Measurements from ENCODE around the gene ERGIC1.

The ERGIC1 gene

GRCh38 chr5:172921906-172922305 lies 87.9 kb downstream of the ERGIC1 start:
- peaks cover 26 to 53% of the 10 kb centered on the region in 2 donors for H3K36me3 ChIP-seq (ENCODE audit: control insufficient read depth in 1 of 2, insufficient read depth in 2 of 2, low read length in 2 of 2)
- no peak overlapping the region for H3K4me3 ChIP-seq (ENCODE audit: low read depth in 1 of 2, low read length in 2 of 2)

GRCh38 chr5:172923539-172923938 lies 89.5 kb downstream of the ERGIC1 start:
- Histone ChIP-seq H3K27me3 (ENCODE audit: low read depth, low read length) (no peaks in the 10 kb centered on the region), H3K4me1 (ENCODE audit: control insufficient read depth in 1 of 2, insufficient read depth in 2 of 2, low read length in 2 of 2) (no peaks in the 10 kb centered on the region), H3K36me3 (ENCODE audit: control insufficient read depth in 1 of 2, insufficient read depth in 2 of 2, low read length in 2 of 2) (peaks cover 21 to 60% of the 10 kb centered on the region in 2 donors), H3K4me3 (ENCODE audit: low read depth in 1 of 2, low read length in 2 of 2) (no peak overlapping the region), H3K9me3 (ENCODE audit: control insufficient read depth in 1 of 2, low read length in 2 of 2) (no peaks in the 10 kb centered on the region), H3K27ac (ENCODE audit: low read length) (no peak overlapping the region)

More at GRCh38 chr5:172921906-172922305, 87.9 kb downstream of the ERGIC1 start:
- H3K27me3 ChIP-seq (ENCODE audit: low read depth, low read length): no peaks in the 10 kb centered on the region
- no peaks in the 10 kb centered on the region for H3K9me3 ChIP-seq (ENCODE audit: control insufficient read depth in 1 of 2, low read length in 2 of 2)
- H3K27ac ChIP-seq (ENCODE audit: low read length): no peak overlapping the region
- H3K4me1 ChIP-seq (ENCODE audit: control insufficient read depth in 1 of 2, insufficient read depth in 2 of 2, low read length in 2 of 2): no peaks in the 10 kb centered on the region

- H3K27me3 ChIP-seq (ENCODE audit: low read depth, low read length): no peaks in the 10 kb centered on the region
- H3K4me1 ChIP-seq (ENCODE audit: control insufficient read depth in 1 of 2, insufficient read depth in 2 of 2, low read length in 2 of 2): no peaks in the 10 kb centered on the region
- no peak overlapping the region for H3K27ac ChIP-seq (ENCODE audit: low read length)
- H3K4me3 ChIP-seq (ENCODE audit: low read depth in 1 of 2, low read length in 2 of 2): no peak overlapping the region
- no peaks in the 10 kb centered on the region for H3K9me3 ChIP-seq (ENCODE audit: control insufficient read depth in 1 of 2, low read length in 2 of 2)
- peaks cover 27 to 45% of the 10 kb centered on the region in 2 donors for H3K36me3 ChIP-seq (ENCODE audit: control insufficient read depth in 1 of 2, insufficient read depth in 2 of 2, low read length in 2 of 2)
These were observed 91.4 kb downstream of the ERGIC1 start for GRCh38 chr5:172925336-172925948.

- no peaks in the 10 kb centered on the region for H3K4me1 ChIP-seq (ENCODE audit: control insufficient read depth in 1 of 2, insufficient read depth in 2 of 2, low read length in 2 of 2)
- H3K27me3 ChIP-seq (ENCODE audit: low read depth, low read length): no peaks in the 10 kb centered on the region
- peaks cover 27 to 41% of the 10 kb centered on the region in 2 donors for H3K36me3 ChIP-seq (ENCODE audit: control insufficient read depth in 1 of 2, insufficient read depth in 2 of 2, low read length in 2 of 2)
- H3K27ac ChIP-seq (ENCODE audit: low read length): no peak overlapping the region
- no peak overlapping the region for H3K4me3 ChIP-seq (ENCODE audit: low read depth in 1 of 2, low read length in 2 of 2)
- H3K9me3 ChIP-seq (ENCODE audit: control insufficient read depth in 1 of 2, low read length in 2 of 2): no peaks in the 10 kb centered on the region
These were observed 92.0 kb downstream of the ERGIC1 start for GRCh38 chr5:172926008-172926523.

GRCh38 chr5:172926796-172927195 lies 92.7 kb downstream of the ERGIC1 start:
- no peaks in the 10 kb centered on the region for H3K9me3 ChIP-seq (ENCODE audit: control insufficient read depth in 1 of 2, low read length in 2 of 2)
- no peak overlapping the region for H3K4me3 ChIP-seq (ENCODE audit: low read depth in 1 of 2, low read length in 2 of 2)
- no peaks in the 10 kb centered on the region for H3K4me1 ChIP-seq (ENCODE audit: control insufficient read depth in 1 of 2, insufficient read depth in 2 of 2, low read length in 2 of 2)
- H3K27me3 ChIP-seq (ENCODE audit: low read depth, low read length): no peaks in the 10 kb centered on the region
- H3K27ac ChIP-seq (ENCODE audit: low read length): no peak overlapping the region
- peaks cover 21 to 41% of the 10 kb centered on the region in 2 donors for H3K36me3 ChIP-seq (ENCODE audit: control insufficient read depth in 1 of 2, insufficient read depth in 2 of 2, low read length in 2 of 2)

- Histone ChIP-seq H3K27me3 (ENCODE audit: low read depth, low read length) (no peaks in the 10 kb centered on the region), H3K4me3 (ENCODE audit: low read depth in 1 of 2, low read length in 2 of 2) (no peak overlapping the region), H3K9me3 (ENCODE audit: control insufficient read depth in 1 of 2, low read length in 2 of 2) (no peaks in the 10 kb centered on the region), H3K36me3 (ENCODE audit: control insufficient read depth in 1 of 2, insufficient read depth in 2 of 2, low read length in 2 of 2) (peaks cover 16 to 36% of the 10 kb centered on the region in 2 donors), H3K4me1 (ENCODE audit: control insufficient read depth in 1 of 2, insufficient read depth in 2 of 2, low read length in 2 of 2) (no peaks in the 10 kb centered on the region), H3K27ac (ENCODE audit: low read length) (no peak overlapping the region)
These were observed 95.4 kb downstream of the ERGIC1 start for GRCh38 chr5:172929371-172929838.

- Histone ChIP-seq H3K27me3 (ENCODE audit: low read depth, low read length) (no peaks in the 10 kb centered on the region), H3K27ac (ENCODE audit: low read length) (peak overlapping the region; percentile 67), H3K4me1 (ENCODE audit: control insufficient read depth in 1 of 2, insufficient read depth in 2 of 2, low read length in 2 of 2) (no peaks in the 10 kb centered on the region), H3K4me3 (ENCODE audit: low read depth in 1 of 2, low read length in 2 of 2) (no peak overlapping the region), H3K36me3 (ENCODE audit: control insufficient read depth in 1 of 2, insufficient read depth in 2 of 2, low read length in 2 of 2) (peaks cover 25 to 48% of the 10 kb centered on the region in 2 donors), H3K9me3 (ENCODE audit: control insufficient read depth in 1 of 2, low read length in 2 of 2) (no peaks in the 10 kb centered on the region)
These were observed 97.0 kb downstream of the ERGIC1 start for GRCh38 chr5:172931001-172931536.

- Histone ChIP-seq H3K4me3 (ENCODE audit: low read depth in 1 of 2, low read length in 2 of 2) (no peak overlapping the region), H3K36me3 (ENCODE audit: control insufficient read depth in 1 of 2, insufficient read depth in 2 of 2, low read length in 2 of 2) (peaks cover 38 to 51% of the 10 kb centered on the region in 2 donors), H3K9me3 (ENCODE audit: control insufficient read depth in 1 of 2, low read length in 2 of 2) (no peaks in the 10 kb centered on the region), H3K27me3 (ENCODE audit: low read depth, low read length) (no peaks in the 10 kb centered on the region), H3K27ac (ENCODE audit: low read length) (no peak overlapping the region), H3K4me1 (ENCODE audit: control insufficient read depth in 1 of 2, insufficient read depth in 2 of 2, low read length in 2 of 2) (no peaks in the 10 kb centered on the region)
These were observed 98.4 kb downstream of the ERGIC1 start for GRCh38 chr5:172932313-172933017.

GRCh38 chr5:172933238-172933637 lies 99.2 kb downstream of the ERGIC1 start:
- H3K27me3 ChIP-seq (ENCODE audit: low read depth, low read length): no peaks in the 10 kb centered on the region
- H3K4me1 ChIP-seq (ENCODE audit: control insufficient read depth in 1 of 2, insufficient read depth in 2 of 2, low read length in 2 of 2): no peaks in the 10 kb centered on the region
- no peak overlapping the region for H3K27ac ChIP-seq (ENCODE audit: low read length)
- H3K36me3 ChIP-seq (ENCODE audit: control insufficient read depth in 1 of 2, insufficient read depth in 2 of 2, low read length in 2 of 2): peaks cover 41 to 45% of the 10 kb centered on the region in 2 donors
- H3K9me3 ChIP-seq (ENCODE audit: control insufficient read depth in 1 of 2, low read length in 2 of 2): no peaks in the 10 kb centered on the region
- H3K4me3 ChIP-seq (ENCODE audit: low read depth in 1 of 2, low read length in 2 of 2): no peak overlapping the region

GRCh38 chr5:172935096-172935495 lies 101.0 kb downstream of the ERGIC1 start:
- no peak overlapping the region for H3K4me3 ChIP-seq (ENCODE audit: low read depth in 1 of 2, low read length in 2 of 2)
- peaks cover 33 to 45% of the 10 kb centered on the region in 2 donors for H3K36me3 ChIP-seq (ENCODE audit: control insufficient read depth in 1 of 2, insufficient read depth in 2 of 2, low read length in 2 of 2)
- no peaks in the 10 kb centered on the region for H3K4me1 ChIP-seq (ENCODE audit: control insufficient read depth in 1 of 2, insufficient read depth in 2 of 2, low read length in 2 of 2)
- H3K27me3 ChIP-seq (ENCODE audit: low read depth, low read length): no peaks in the 10 kb centered on the region
- H3K9me3 ChIP-seq (ENCODE audit: control insufficient read depth in 1 of 2, low read length in 2 of 2): no peaks in the 10 kb centered on the region
- H3K27ac ChIP-seq (ENCODE audit: low read length): no peak overlapping the region

GRCh38 chr5:172936401-172936800 lies 102.3 kb downstream of the ERGIC1 start:
- Histone ChIP-seq H3K9me3 (ENCODE audit: control insufficient read depth in 1 of 2, low read length in 2 of 2) (no peaks in the 10 kb centered on the region), H3K36me3 (ENCODE audit: control insufficient read depth in 1 of 2, insufficient read depth in 2 of 2, low read length in 2 of 2) (peaks cover 33 to 52% of the 10 kb centered on the region in 2 donors), H3K4me1 (ENCODE audit: control insufficient read depth in 1 of 2, insufficient read depth in 2 of 2, low read length in 2 of 2) (peaks cover 0 to 3% of the 10 kb centered on the region in 2 donors), H3K27me3 (ENCODE audit: low read depth, low read length) (no peaks in the 10 kb centered on the region), H3K27ac (ENCODE audit: low read length) (no peak overlapping the region), H3K4me3 (ENCODE audit: low read depth in 1 of 2, low read length in 2 of 2) (no peak overlapping the region)
